Adipocyte (in vitro differentiated cells): ENCODE data around the gene MED28.

Experiments used
- DNase-seq: peaks from one replicate; pipeline ENCODE4 v3.0.0-alpha.2; 2015; ENCODE audit warnings: low read depth
- H3K27me3 ChIP-seq: replicated peaks from 2 replicates; pipeline ENCODE4 v1.7.0; 2013; ENCODE audit warnings: mild to moderate bottlenecking, low read length, moderate library complexity; ENCODE audit not compliant: control insufficient read depth, insufficient read depth
- H3K36me3 ChIP-seq: 2 replicates; pipeline ENCODE4 v1.7.0; 2013; ENCODE audit warnings: low read length, mild to moderate bottlenecking, moderate library complexity; ENCODE audit not compliant: control insufficient read depth, insufficient read depth, severe bottlenecking
- H3K4me1 ChIP-seq: 2 replicates; pipeline ENCODE4 v1.7.0; 2013; ENCODE audit warnings: mild to moderate bottlenecking, low read length, moderate library complexity; ENCODE audit not compliant: control insufficient read depth, insufficient read depth
- H3K4me3 ChIP-seq: 2 replicates; pipeline ENCODE4 v1.7.0; 2013; ENCODE audit warnings: mild to moderate bottlenecking, low read length, moderate library complexity
- H3K9ac ChIP-seq: 2 replicates; pipeline ENCODE4 v1.7.0; 2013; ENCODE audit warnings: mild to moderate bottlenecking, low read length, moderate library complexity
- H3K9me3 ChIP-seq: 2 replicates; pipeline ENCODE4 v1.7.0; 2013; ENCODE audit warnings: mild to moderate bottlenecking, low read length, moderate library complexity; ENCODE audit not compliant: control insufficient read depth

Gene MED28

DNA sequence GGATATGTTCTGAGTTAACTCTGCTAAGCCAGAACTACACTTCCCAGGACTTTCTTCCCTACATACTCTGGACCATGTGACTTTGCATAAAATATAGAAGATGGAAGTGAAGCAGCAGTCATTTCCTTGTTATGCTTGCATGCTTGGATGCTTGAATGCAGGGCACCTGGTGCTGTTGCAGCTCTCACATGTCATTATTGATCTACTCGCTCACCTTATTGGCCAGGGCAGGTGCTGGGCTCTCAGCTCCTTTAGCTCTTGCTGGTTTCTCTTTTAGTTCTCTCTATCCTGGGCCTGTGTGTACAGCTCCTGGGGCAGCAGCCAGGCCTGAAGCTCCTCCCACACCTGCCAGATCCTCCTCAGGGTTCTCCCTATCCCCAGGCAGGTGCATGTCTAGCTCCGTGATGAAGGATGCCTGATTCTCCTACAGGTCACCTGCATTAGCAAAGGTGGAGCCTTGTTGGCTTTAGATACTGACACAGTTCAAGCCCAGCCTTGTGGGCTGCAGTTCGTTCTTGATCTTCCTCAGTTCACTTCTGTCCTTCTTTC, 53.3 kb downstream of the MED28 start:
- Histone ChIP-seq H3K27me3 (peaks cover 5% of the 10 kb centered on the region), H3K36me3 (no peaks in the 10 kb centered on the region), H3K9ac (no peak overlapping the region), H3K4me1 (no peaks in the 10 kb centered on the region), H3K9me3 (peaks cover 11% of the 10 kb centered on the region), H3K4me3 (no peak overlapping the region)
- DNase-seq, result no peak

DNA sequence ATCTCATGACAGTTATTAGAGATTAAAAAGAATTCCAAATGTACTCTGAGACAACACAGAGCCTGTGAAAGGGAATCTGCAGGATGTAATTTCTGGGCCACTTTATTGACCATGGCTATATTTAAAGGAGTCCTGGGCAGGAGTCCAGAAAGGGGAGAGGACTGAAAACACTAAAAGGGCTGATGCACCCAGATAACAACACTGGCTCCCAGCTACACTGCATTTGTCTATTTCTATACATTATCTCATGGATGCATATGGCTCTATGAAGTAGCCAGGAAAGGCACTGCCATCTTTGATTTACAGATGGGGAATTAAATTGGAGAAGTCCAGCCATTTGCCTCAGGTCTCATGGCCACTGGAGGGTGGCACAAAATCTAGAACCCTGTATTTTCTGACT, 56.0 kb downstream of the MED28 start:
- Histone ChIP-seq H3K9ac (no peak overlapping the region), H3K27me3 (peaks cover 5% of the 10 kb centered on the region), H3K36me3 (no peaks in the 10 kb centered on the region), H3K9me3 (peaks cover 11% of the 10 kb centered on the region), H3K4me3 (no peak overlapping the region), H3K4me1 (no peaks in the 10 kb centered on the region)
- no peak for DNase-seq

- Histone ChIP-seq H3K4me3 (no peak overlapping the region), H3K4me1 (no peaks in the 10 kb centered on the region), H3K9me3 (no peaks in the 10 kb centered on the region), H3K27me3 (no peaks in the 10 kb centered on the region), H3K9ac (no peak overlapping the region), H3K36me3 (no peaks in the 10 kb centered on the region)
- DNase-seq, result no peak
These were observed 66.3 kb downstream of the MED28 start for GRCh38 chr4:17680559-17681280.

- H3K4me1 ChIP-seq, result no peaks in the 10 kb centered on the region
- H3K9me3 ChIP-seq, result no peaks in the 10 kb centered on the region
- H3K36me3 ChIP-seq, result no peaks in the 10 kb centered on the region
- no peak overlapping the region for H3K9ac ChIP-seq
- no peak for DNase-seq
- no peak overlapping the region for H3K4me3 ChIP-seq
- H3K27me3 ChIP-seq, result no peaks in the 10 kb centered on the region
These were observed 67.1 kb downstream of the MED28 start for GRCh38 chr4:17681281-17682221.

GRCh38 chr4:17682222-17682566, 67.8 kb downstream of the MED28 start:
- H3K27me3 ChIP-seq, result no peaks in the 10 kb centered on the region
- no peak overlapping the region for H3K9ac ChIP-seq
- H3K4me1 ChIP-seq, result no peaks in the 10 kb centered on the region
- H3K36me3 ChIP-seq, result no peaks in the 10 kb centered on the region
- no peaks in the 10 kb centered on the region for H3K9me3 ChIP-seq
- no peak overlapping the region for H3K4me3 ChIP-seq
- no peak for DNase-seq
